Erythroblast (primary cell): Measurements from ENCODE around the gene RAB40C.

Experiments used
- GATA1 ChIP-seq: IDR thresholded peaks from 2 replicates; pipeline ENCODE4 v1.6.1; 2011; ENCODE audit warnings: low read depth, mild to moderate bottlenecking, control low read depth, low read length, moderate library complexity
- POLR2A ChIP-seq: IDR thresholded peaks from 2 replicates; pipeline ENCODE4 v1.6.1; 2011; ENCODE audit warnings: mild to moderate bottlenecking, low read length

GRCh38 chr16:615122-615521 lies 25.3 kb downstream of the RAB40C start:
- TF ChIP-seq POLR2A = no peak
- TF ChIP-seq GATA1 = no peak
